Adrenal gland (tissue), 5 donors: Measurements from ENCODE around the gene KAZN.

Experiments used
- POLR2A ChIP-seq, 2 donors: fragments of 450-650 bp; IDR thresholded peaks; one replicate each; pipeline ENCODE4 v1.6.1; 2017; ENCODE audit warnings: antibody characterized with exemption in 2 of 2, mild to moderate bottlenecking in 2 of 2, moderate library complexity in 1 of 2
- TF ChIP-seq, protein P1 (sequence below), 6 experiments: fragments of 450-650 bp in 4 of 6; fragments of 200-600 bp in 2 of 6; sonication (generic) in 1 of 6; IDR thresholded peaks; 1 replicate in 5 of 6; 2 replicates in 1 of 6; pipeline versions ENCODE4 v1.5.1 to v1.8.0; 2016 to 2021; ENCODE audit warnings: antibody characterized with exemption in 6 of 6, mild to moderate bottlenecking in 2 of 6, moderate library complexity in 1 of 6
- donor health status: DM: no; HTN: no; CAD: no.

GRCh38 chr1:14650951-14651350, 52.5 kb downstream of the KAZN start:
- TF ChIP-seq, protein P1, sequence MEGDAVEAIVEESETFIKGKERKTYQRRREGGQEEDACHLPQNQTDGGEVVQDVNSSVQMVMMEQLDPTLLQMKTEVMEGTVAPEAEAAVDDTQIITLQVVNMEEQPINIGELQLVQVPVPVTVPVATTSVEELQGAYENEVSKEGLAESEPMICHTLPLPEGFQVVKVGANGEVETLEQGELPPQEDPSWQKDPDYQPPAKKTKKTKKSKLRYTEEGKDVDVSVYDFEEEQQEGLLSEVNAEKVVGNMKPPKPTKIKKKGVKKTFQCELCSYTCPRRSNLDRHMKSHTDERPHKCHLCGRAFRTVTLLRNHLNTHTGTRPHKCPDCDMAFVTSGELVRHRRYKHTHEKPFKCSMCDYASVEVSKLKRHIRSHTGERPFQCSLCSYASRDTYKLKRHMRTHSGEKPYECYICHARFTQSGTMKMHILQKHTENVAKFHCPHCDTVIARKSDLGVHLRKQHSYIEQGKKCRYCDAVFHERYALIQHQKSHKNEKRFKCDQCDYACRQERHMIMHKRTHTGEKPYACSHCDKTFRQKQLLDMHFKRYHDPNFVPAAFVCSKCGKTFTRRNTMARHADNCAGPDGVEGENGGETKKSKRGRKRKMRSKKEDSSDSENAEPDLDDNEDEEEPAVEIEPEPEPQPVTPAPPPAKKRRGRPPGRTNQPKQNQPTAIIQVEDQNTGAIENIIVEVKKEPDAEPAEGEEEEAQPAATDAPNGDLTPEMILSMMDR (IDR thresholded peaks at IDR 0.05): no peak
- no peak for TF ChIP-seq POLR2A (IDR thresholded peaks at IDR 0.05)
